ENCODE measurements around the gene CLN6. TPM values are rescaled to one million over a fixed set of nuclear protein-coding genes. Genes with fewer than 3 reads are reported as not detected.

CLN6 gene
- total RNA-seq, 2 donors from 2014 or later = 41.5 to 129 TPM

DNA sequence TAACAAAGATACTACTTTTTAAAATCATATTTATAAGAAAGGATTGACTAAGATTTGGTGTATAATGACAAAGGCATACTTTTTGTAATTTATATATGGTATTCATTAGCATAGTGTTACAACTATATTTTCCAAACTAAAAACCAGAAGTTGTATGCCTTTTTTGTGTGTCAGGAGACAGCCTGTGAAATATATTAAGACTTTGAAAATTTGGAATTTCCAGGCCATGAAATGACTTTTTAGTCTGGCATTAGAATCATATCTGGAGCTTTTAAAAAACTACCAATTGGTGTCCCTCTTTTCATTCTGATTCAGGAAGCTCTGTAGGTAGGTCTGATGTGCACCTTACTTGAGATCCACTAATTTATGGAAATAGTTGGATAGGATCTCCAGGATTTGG is 66.3 kb downstream of the CLN6 start:
- no peak overlapping the region for H3K27ac Mint-ChIP-seq
- no peak overlapping the region for H3K4me3 Mint-ChIP-seq
- no peaks in the 10 kb centered on the region for H3K27me3 Mint-ChIP-seq
- ATAC-seq (no peak), DNase-seq (ENCODE audit: low spot score) (no peak)
- peaks cover 3 to 5% of the 10 kb centered on the region in 2 donors for H3K4me1 Mint-ChIP-seq (ENCODE audit: low read depth in 2 of 2)
- peaks cover 13% of the 10 kb centered on the region for H3K36me3 Mint-ChIP-seq
- H3K9me3 Mint-ChIP-seq = no peaks in the 10 kb centered on the region

DNA sequence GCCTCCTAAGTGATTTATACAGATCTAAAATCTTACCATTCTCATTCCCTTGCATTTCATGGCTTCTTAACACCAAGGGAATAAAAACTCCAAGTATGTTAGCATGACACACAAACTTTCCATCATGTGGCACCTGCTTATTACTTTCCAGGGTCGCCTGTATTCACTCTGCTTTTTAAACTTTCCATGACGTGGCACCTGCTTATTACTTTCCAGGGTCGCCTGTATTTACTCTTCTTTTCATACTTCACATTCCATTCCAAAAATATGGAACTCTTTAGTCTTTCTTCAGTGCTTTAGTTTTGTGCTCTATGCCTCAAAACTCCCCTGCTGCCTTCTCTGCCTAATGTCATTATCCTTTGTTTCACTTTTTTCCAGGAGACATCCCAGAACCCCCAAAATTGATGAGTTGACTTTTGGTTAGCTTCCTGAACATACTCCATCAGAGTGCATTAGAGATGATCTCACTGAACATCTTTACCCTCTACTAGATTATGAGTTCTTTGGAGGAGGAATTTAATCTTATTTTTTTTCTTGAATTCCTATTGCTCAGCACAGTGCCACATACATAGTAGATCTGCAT is 71.4 kb downstream of the CLN6 start:
- Mint-ChIP-seq H3K4me3 (no peak overlapping the region), H3K4me1 (ENCODE audit: low read depth in 2 of 2) (peaks cover 3 to 5% of the 10 kb centered on the region in 2 donors), H3K36me3 (peaks cover 19% of the 10 kb centered on the region), H3K9me3 (no peaks in the 10 kb centered on the region), H3K27me3 (no peaks in the 10 kb centered on the region), H3K27ac (no peak overlapping the region)
- DNase-seq (ENCODE audit: low spot score) (no peak), ATAC-seq (no peak)

DNA sequence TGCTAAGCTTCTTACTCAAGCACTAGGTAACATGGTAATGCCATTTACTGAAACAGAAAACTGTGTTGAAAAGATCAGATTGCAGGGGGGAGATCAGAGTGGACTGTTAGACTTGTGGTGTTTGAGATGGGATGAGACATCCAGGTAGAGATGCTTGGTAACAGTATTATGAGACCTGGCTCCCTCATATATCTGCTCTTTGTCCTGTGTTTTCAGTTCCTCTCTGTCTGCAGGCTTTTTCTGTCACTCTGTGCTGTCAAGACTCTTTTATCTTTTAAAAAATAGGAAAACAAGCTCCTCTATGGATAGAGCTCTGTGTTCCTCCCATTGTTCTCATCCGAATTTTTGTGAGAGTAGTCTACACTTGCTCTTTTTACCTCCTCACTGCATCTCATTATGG is 72.5 kb downstream of the CLN6 start:
- peaks cover 5 to 7% of the 10 kb centered on the region in 2 donors for H3K4me1 Mint-ChIP-seq (ENCODE audit: low read depth in 2 of 2)
- H3K9me3 Mint-ChIP-seq = no peaks in the 10 kb centered on the region
- no peak for DNase-seq (ENCODE audit: low spot score)
- H3K4me3 Mint-ChIP-seq = no peak overlapping the region
- H3K36me3 Mint-ChIP-seq = peaks cover 27% of the 10 kb centered on the region
- ATAC-seq = no peak
- H3K27me3 Mint-ChIP-seq = no peaks in the 10 kb centered on the region
- H3K27ac Mint-ChIP-seq = no peak overlapping the region

Other genes with a start within 250 kb of the CLN6 start
- 10 to 100 TPM; 35.0 to 50.4 TPM for gene PIAS1, start 175.4 kb downstream of the CLN6 start, total RNA-seq
- 10 to 100 TPM in 1 of 2 donors, 1 to 10 TPM in 1; 5.1 to 18.7 TPM for gene CALML4, start 24.4 kb downstream of the CLN6 start, total RNA-seq
- gene FEM1B, start 48.0 kb upstream of the CLN6 start, total RNA-seq = 10 to 100 TPM; 47.9 to 49.7 TPM
- gene ITGA11, start 202.4 kb upstream of the CLN6 start, total RNA-seq = under 1 TPM; 0.17 to 0.98 TPM

All from natural killer cell treated with Interleukin-12 subunit alpha and Interleukin-12 subunit beta and Interleukin-15 and Interleukin-18, amount 100 ng/mL, for 72 hours (primary cell).